Keratinocyte (primary cell): ENCODE data around the gene GPR183.

ENCODE experiments used
- CTCF ChIP-seq, 3 experiments: IDR thresholded peaks in 1 of 3; conservative IDR thresholded peaks in 1 of 3; optimal IDR thresholded peaks in 1 of 3; 2 replicates in 2 of 3; 3 replicates in 1 of 3; pipeline versions ENCODE3 to v1.5.1; 2011; ENCODE audit warnings: low read length in 3 of 3, mild to moderate bottlenecking in 3 of 3, moderate library complexity in 2 of 3, control low read depth in 1 of 3, inconsistent platforms in 1 of 3; ENCODE audit not compliant: insufficient read depth in 2 of 3; ENCODE audit errors: extremely low read depth in 1 of 3
- EZH2 ChIP-seq: IDR thresholded peaks from one replicate; pipeline ENCODE4 v1.6.1; 2012; ENCODE audit warnings: inconsistent platforms, mild to moderate bottlenecking, low read length, moderate library complexity

DNA sequence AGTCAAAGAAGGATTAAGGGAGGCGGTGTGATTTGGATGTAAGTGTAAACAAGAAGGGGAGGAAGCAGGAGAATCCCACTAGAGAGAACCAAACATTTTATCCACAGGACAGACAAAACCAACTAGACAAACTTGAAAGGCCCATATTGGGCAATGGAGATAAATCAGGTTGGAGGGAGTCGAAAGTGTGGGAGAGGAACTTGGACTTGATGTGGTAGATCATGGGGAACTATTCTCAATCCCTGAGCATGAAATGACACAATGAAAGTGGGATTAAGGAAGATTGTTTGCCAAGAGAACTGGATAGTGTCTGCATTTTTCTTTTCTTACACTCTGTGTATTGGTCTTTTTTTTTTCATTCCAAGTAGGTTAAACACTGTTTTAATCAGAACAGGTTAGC, 17.9 kb downstream of the GPR183 start:
- TF ChIP-seq CTCF (optimal IDR thresholded peaks at IDR 0.05 in 1 of 3, IDR thresholded peaks at IDR 0.05 in 1 of 3, conservative IDR thresholded peaks at IDR 0.05 in 1 of 3; ENCODE audit: extremely low read depth in 1 of 3, insufficient read depth in 2 of 3, low read length in 3 of 3) (no peak), EZH2 (no peak)
